HG02759 (cell line): ENCODE measurements around the gene MATN1.

Experiments used
- ATAC-seq: cut with Tn5 transposase; IDR thresholded peaks from one replicate; pipeline ENCODE4 v1.9.1; 2021; ENCODE audit warnings: mild to moderate bottlenecking, moderate library complexity; ENCODE audit not compliant: unreplicated experiment

Gene MATN1

GRCh38 chr1:30684881-30685795, 38.2 kb downstream of the MATN1 start:
- no peak for ATAC-seq

DNA sequence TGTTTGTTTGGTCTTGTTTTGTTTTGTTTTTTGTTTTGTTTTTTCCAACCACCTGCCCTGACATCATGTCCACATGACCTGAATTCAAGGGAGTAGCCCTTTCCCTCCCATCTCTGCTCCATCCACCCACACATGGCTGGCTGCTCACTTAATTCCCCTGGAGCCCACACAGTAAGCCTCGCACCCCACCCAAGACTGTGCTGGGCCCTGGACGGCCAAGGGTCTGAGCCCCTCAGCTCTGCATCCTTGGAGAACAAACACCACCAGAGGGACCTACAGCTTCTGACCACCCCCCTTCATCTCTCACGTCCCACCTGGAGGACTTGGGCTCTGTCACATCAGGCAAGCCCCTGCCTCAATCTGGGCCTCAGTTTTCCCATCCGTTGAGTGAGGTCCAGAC, 39.1 kb downstream of the MATN1 start:
- no peak for ATAC-seq

DNA sequence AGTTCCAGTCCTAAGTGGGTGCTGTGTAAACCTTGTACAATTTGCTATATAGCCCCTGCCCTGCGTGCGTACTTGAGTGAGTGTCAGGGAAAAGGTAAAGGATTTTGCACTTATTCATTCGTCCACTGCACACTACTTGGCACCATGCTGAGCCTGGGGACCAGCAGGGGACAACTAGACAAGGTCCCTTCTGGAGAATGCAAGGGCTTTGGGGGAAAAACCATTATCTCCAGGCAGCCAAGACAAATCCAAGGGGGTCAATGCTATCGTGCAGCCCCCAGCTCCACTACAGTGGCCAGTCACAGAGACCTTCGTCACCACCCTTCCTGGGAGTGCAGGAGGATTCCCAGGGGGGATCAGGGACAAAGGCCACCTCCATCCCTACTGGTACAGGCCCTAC, 39.7 kb downstream of the MATN1 start:
- no peak for ATAC-seq

DNA sequence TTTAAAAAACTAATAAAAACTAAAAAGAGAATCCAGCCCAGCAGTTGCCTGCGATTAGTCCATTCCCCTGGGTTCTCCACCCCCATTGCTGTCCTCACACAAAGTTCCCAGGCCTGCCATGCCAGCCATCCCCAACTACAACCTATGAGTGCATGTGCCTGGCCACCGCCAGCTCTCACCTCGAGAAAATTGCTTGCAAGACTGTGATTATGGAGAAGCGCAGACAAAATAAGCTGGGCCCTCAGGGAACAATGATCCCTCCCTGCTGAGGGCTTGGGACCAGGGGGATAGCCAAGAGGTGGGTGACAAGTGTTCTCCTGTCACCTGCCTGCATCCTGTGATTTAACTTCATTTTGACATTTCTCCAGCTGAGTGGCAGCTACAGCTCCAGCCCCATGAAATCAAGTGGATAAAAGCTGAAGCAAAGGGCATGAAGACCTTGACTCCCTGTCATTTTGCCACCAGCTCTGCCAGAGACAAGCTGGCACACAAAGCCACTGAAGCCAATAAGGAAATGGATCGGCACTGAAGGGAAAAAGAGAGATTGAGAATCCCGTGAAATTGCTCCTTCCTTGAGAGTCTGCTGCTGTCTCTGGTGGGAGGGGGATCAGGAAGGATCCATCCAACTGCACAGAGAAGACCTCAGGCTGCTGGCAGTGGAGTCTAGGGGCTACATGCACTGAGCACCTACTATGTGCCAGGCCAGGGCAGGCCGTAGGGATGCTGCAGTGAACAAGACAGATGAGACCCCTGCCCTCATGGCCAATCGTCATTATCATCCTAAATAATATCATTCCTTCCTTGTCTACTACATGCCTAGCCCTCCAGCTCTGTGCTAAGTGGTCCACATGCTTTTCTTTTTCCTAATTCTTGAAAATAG, 40.7 kb downstream of the MATN1 start:
- ATAC-seq, result no peak

GRCh38 chr1:30681782-30682181, 41.6 kb downstream of the MATN1 start:
- ATAC-seq, result no peak

DNA sequence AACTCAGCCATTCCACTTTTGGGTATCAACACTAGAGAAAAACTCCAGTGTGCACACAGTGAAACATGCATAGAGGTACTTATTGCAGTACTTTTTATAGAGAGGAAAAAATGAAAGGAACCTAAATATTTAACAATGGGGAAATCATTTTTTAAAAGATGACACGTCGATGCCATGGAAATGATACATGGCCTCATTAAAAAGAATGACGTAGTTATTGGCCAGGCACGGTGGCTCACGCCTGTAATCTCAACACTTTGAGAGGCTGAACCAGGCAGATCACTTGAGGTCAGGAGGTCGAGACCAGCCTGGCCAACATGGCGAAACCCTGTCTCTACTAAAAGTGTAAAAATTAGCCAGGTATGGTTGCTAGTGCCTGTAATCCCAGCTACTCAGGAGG, 42.5 kb downstream of the MATN1 start:
- no peak for ATAC-seq

DNA sequence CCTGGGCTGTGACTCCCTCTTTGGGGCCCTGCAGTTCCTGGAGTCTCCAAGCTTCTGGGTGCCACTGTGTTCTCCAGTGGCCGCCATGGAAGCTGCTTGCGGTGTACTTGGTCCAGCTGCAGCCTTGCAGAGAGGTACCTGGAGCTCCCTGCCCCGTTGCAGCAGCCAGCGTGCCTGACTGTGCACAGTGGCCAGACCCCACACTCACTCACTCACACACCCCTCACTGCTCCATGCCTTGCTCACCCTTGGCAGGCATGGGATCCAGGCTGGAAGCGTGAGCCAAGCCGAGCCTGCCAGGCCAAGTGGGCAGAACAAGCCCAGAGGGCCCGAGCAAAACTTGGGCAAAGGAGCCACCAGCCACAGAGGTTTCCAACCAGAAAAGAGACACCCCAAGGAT, 43.0 kb downstream of the MATN1 start:
- no peak for ATAC-seq

GRCh38 chr1:30679976-30680305, 43.4 kb downstream of the MATN1 start:
- no peak for ATAC-seq

DNA sequence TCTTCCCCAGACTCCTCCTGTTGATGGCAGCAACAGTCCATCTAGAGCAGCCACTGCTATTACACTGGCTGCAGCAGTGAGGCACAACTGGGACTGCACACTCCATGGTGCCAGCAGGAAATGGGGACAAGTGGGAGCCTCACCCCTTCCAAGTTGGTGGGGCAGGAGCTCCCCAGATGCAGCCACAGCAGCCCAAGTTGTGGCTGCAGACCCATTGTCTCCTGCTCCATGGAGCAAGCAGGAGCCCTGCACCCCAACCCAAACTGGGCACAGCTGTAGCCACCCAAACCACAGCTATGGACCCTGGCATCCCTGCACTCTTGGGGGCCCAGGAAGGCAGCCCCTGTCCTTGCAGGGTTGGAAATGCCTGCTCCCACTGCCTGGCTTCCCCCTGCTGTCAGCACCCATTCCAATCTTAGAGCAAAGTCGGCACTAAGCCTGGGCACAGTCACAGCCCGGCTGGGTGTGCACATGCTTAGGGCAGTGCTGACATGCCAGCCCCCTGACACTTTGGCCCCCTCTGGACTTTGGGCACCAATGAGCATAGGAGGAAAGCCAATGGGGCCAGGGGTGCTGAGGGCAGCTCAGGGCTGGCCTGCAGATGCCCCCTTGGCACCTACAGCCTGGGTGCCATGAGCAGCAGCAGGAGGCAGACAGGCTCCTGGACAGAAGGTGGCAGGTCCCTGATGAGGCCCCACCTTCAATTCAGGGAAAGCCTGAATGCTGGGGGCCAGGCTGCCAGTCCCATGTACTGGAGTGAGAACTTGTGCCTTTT, 44.0 kb downstream of the MATN1 start:
- ATAC-seq, result no peak

DNA sequence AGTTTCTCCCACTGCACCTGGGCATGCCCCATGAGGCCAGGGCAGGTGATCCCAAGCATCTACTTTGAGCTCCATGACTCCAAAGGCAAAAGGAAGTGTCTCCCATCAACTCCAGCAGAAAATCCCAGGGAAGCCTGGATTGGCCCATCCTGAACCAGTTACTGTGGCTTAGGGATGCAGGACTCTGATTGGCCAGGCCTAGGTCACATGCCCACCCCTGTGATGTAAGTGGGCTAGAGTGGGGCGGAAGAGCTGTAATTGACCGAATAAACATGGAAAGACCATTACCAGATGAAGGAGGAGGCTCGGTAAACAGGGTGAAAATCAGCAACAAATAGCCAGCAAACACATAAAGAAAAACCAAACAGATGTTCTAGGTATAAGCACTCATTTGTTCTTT, 45.2 kb downstream of the MATN1 start:
- ATAC-seq, result no peak

- ATAC-seq, result no peak
Observed at GRCh38 chr1:30677471-30677870, 45.9 kb downstream of the MATN1 start.

GRCh38 chr1:30675761-30676160, 47.6 kb downstream of the MATN1 start:
- ATAC-seq, result no peak

GRCh38 chr1:30675289-30675688, 48.1 kb downstream of the MATN1 start:
- no peak for ATAC-seq

GRCh38 chr1:30673395-30673794, 50.0 kb downstream of the MATN1 start:
- ATAC-seq, result no peak

GRCh38 chr1:30672661-30673060, 50.7 kb downstream of the MATN1 start:
- ATAC-seq, result no peak

- no peak for ATAC-seq
Observed at GRCh38 chr1:30670240-30671060, 52.9 kb downstream of the MATN1 start.

- ATAC-seq, result no peak
Observed at GRCh38 chr1:30668546-30669327, 54.6 kb downstream of the MATN1 start.

DNA sequence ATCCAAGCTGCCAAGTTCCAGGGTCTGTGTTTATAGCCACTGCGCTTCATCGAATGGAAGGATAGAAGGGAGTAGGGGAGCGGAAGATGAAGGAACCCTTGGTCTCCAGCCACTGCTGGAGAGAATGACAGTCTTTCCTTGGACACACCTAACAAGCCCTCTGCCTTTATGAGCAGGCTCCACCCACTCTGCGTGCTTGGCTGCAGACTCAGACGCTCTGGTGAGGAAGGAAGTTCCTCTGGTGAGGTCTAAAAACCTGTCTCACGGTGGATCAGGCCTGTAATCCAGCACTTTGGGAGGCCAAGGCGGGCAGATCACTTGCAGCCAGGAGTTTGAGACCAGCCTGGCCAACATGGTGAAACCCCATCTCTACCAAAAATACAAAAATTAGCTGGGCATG, 55.4 kb downstream of the MATN1 start:
- no peak for ATAC-seq

DNA sequence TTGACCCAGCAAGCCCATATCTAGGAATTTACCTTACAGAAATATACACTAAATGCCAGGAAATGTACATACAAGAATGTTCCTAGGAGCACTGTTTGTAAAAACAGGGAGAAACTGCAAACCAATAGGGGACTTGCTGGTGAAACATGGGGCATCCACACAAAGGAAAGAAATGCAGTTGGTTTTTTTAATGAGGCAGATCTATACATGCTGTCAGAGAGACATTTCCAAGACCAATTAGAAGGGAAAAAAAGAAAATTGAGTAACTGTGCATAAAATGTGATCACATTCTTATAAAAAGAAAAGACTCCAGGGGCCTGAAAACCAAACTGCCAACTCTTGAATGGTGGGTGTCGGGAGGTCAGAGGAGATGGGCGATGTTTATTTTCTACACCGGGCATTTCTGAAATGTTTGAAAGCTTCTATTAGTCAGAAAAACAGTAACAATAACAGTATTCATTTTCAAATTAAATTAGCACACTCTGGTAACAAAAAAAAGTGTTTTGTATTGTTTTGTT, 56.6 kb downstream of the MATN1 start:
- no peak for ATAC-seq
